ENCODE data around the gene LIPJ. TPM values are rescaled to one million over a fixed set of nuclear protein-coding genes. Genes with fewer than 3 reads are reported as not detected.

Gene LIPJ
- total RNA-seq (2014; rRNA removed; shearing (Covaris generic)) = not detected in 2 replicates

GRCh38 chr10:88586462-88586861 lies at the start of gene LIPJ:
Gene LIPJ, plus strand, starts transcription at chr10:88586762. Its CDS starts 3,926 bp downstream, at chr10:88590688.
- DNase-seq = no peak
- no peak within 1 kb of the TSS for H3K4me3 ChIP-seq (ENCODE audit: insufficient read depth, low read depth, low read length)
- peaks cover 4% of the 10 kb centered on the region for H3K27me3 ChIP-seq (ENCODE audit: control insufficient read depth, insufficient read depth, low read length)
- H3K36me3 ChIP-seq (replicated peaks; ENCODE audit: control insufficient read depth, insufficient read depth, low read length) = no peaks in the 10 kb centered on the region

GRCh38 chr10:88537322-88537721 lies 49.2 kb upstream of the LIPJ start:
- no peak overlapping the region for H3K4me3 ChIP-seq (ENCODE audit: insufficient read depth, low read depth, low read length)
- no peak for DNase-seq
- H3K36me3 ChIP-seq (replicated peaks; ENCODE audit: control insufficient read depth, insufficient read depth, low read length) = no peaks in the 10 kb centered on the region
- no peaks in the 10 kb centered on the region for H3K27me3 ChIP-seq (ENCODE audit: control insufficient read depth, insufficient read depth, low read length)

GRCh38 chr10:88538048-88538447 lies 48.5 kb upstream of the LIPJ start:
- Histone ChIP-seq H3K27me3 (ENCODE audit: control insufficient read depth, insufficient read depth, low read length) (no peaks in the 10 kb centered on the region), H3K36me3 (replicated peaks; ENCODE audit: control insufficient read depth, insufficient read depth, low read length) (no peaks in the 10 kb centered on the region), H3K4me3 (ENCODE audit: insufficient read depth, low read depth, low read length) (no peak overlapping the region)
- no peak for DNase-seq

GRCh38 chr10:88540351-88540750 lies 46.2 kb upstream of the LIPJ start:
- DNase-seq = no peak
- H3K4me3 ChIP-seq (ENCODE audit: insufficient read depth, low read depth, low read length) = no peak overlapping the region
- no peaks in the 10 kb centered on the region for H3K27me3 ChIP-seq (ENCODE audit: control insufficient read depth, insufficient read depth, low read length)
- no peaks in the 10 kb centered on the region for H3K36me3 ChIP-seq (replicated peaks; ENCODE audit: control insufficient read depth, insufficient read depth, low read length)

GRCh38 chr10:88541116-88541626 lies 45.4 kb upstream of the LIPJ start:
- no peak for DNase-seq
- Histone ChIP-seq H3K27me3 (ENCODE audit: control insufficient read depth, insufficient read depth, low read length) (no peaks in the 10 kb centered on the region), H3K36me3 (replicated peaks; ENCODE audit: control insufficient read depth, insufficient read depth, low read length) (no peaks in the 10 kb centered on the region), H3K4me3 (ENCODE audit: insufficient read depth, low read depth, low read length) (no peak overlapping the region)

- H3K4me3 ChIP-seq (ENCODE audit: insufficient read depth, low read depth, low read length) = no peak overlapping the region
- no peaks in the 10 kb centered on the region for H3K36me3 ChIP-seq (replicated peaks; ENCODE audit: control insufficient read depth, insufficient read depth, low read length)
- no peak for DNase-seq
- H3K27me3 ChIP-seq (ENCODE audit: control insufficient read depth, insufficient read depth, low read length) = no peaks in the 10 kb centered on the region
These were observed 44.0 kb upstream of the LIPJ start for GRCh38 chr10:88542522-88542921.

GRCh38 chr10:88544140-88544870 lies 42.3 kb upstream of the LIPJ start:
- Histone ChIP-seq H3K27me3 (ENCODE audit: control insufficient read depth, insufficient read depth, low read length) (no peaks in the 10 kb centered on the region), H3K36me3 (replicated peaks; ENCODE audit: control insufficient read depth, insufficient read depth, low read length) (no peaks in the 10 kb centered on the region), H3K4me3 (ENCODE audit: insufficient read depth, low read depth, low read length) (no peak overlapping the region)
- no peak for DNase-seq

GRCh38 chr10:88545359-88545758 lies 41.2 kb upstream of the LIPJ start:
- Histone ChIP-seq H3K27me3 (ENCODE audit: control insufficient read depth, insufficient read depth, low read length) (no peaks in the 10 kb centered on the region), H3K4me3 (ENCODE audit: insufficient read depth, low read depth, low read length) (no peak overlapping the region), H3K36me3 (replicated peaks; ENCODE audit: control insufficient read depth, insufficient read depth, low read length) (no peaks in the 10 kb centered on the region)
- no peak for DNase-seq

GRCh38 chr10:88546497-88546896 lies 40.1 kb upstream of the LIPJ start:
- Histone ChIP-seq H3K4me3 (ENCODE audit: insufficient read depth, low read depth, low read length) (no peak overlapping the region), H3K27me3 (ENCODE audit: control insufficient read depth, insufficient read depth, low read length) (no peaks in the 10 kb centered on the region), H3K36me3 (replicated peaks; ENCODE audit: control insufficient read depth, insufficient read depth, low read length) (no peaks in the 10 kb centered on the region)
- no peak for DNase-seq

GRCh38 chr10:88551246-88551645 lies 35.3 kb upstream of the LIPJ start:
- H3K4me3 ChIP-seq (ENCODE audit: insufficient read depth, low read depth, low read length) = no peak overlapping the region
- H3K27me3 ChIP-seq (ENCODE audit: control insufficient read depth, insufficient read depth, low read length) = no peaks in the 10 kb centered on the region
- H3K36me3 ChIP-seq (replicated peaks; ENCODE audit: control insufficient read depth, insufficient read depth, low read length) = no peaks in the 10 kb centered on the region
- DNase-seq = no peak

- Histone ChIP-seq H3K4me3 (ENCODE audit: insufficient read depth, low read depth, low read length) (no peak overlapping the region), H3K27me3 (ENCODE audit: control insufficient read depth, insufficient read depth, low read length) (no peaks in the 10 kb centered on the region), H3K36me3 (replicated peaks; ENCODE audit: control insufficient read depth, insufficient read depth, low read length) (no peaks in the 10 kb centered on the region)
- peak; percentile 13 for DNase-seq
These were observed 33.3 kb upstream of the LIPJ start for GRCh38 chr10:88553116-88553752.

- Histone ChIP-seq H3K27me3 (ENCODE audit: control insufficient read depth, insufficient read depth, low read length) (no peaks in the 10 kb centered on the region), H3K36me3 (replicated peaks; ENCODE audit: control insufficient read depth, insufficient read depth, low read length) (no peaks in the 10 kb centered on the region), H3K4me3 (ENCODE audit: insufficient read depth, low read depth, low read length) (no peak overlapping the region)
- no peak for DNase-seq
These were observed 31.2 kb upstream of the LIPJ start for GRCh38 chr10:88555190-88555908.

GRCh38 chr10:88557256-88557655 lies 29.3 kb upstream of the LIPJ start:
- no peak overlapping the region for H3K4me3 ChIP-seq (ENCODE audit: insufficient read depth, low read depth, low read length)
- no peaks in the 10 kb centered on the region for H3K27me3 ChIP-seq (ENCODE audit: control insufficient read depth, insufficient read depth, low read length)
- no peaks in the 10 kb centered on the region for H3K36me3 ChIP-seq (replicated peaks; ENCODE audit: control insufficient read depth, insufficient read depth, low read length)
- DNase-seq = no peak

GRCh38 chr10:88557658-88558057 lies 28.9 kb upstream of the LIPJ start:
- Histone ChIP-seq H3K27me3 (ENCODE audit: control insufficient read depth, insufficient read depth, low read length) (no peaks in the 10 kb centered on the region), H3K36me3 (replicated peaks; ENCODE audit: control insufficient read depth, insufficient read depth, low read length) (no peaks in the 10 kb centered on the region), H3K4me3 (ENCODE audit: insufficient read depth, low read depth, low read length) (no peak overlapping the region)
- DNase-seq = no peak

- no peak for DNase-seq
- Histone ChIP-seq H3K36me3 (replicated peaks; ENCODE audit: control insufficient read depth, insufficient read depth, low read length) (no peaks in the 10 kb centered on the region), H3K27me3 (ENCODE audit: control insufficient read depth, insufficient read depth, low read length) (no peaks in the 10 kb centered on the region), H3K4me3 (ENCODE audit: insufficient read depth, low read depth, low read length) (no peak overlapping the region)
These were observed 24.4 kb upstream of the LIPJ start for GRCh38 chr10:88562152-88562551.

Measured in H7 (cell line).